HCT116 (cell line): ENCODE data around the gene EMC10.

Source experiments
- JUND ChIP-seq: IDR thresholded peaks from 2 replicates; pipeline ENCODE4 v1.6.1; 2012
- POLR2A ChIP-seq: IDR thresholded peaks from 2 replicates; pipeline ENCODE4 v1.7.0; 2011; ENCODE audit warnings: borderline replicate concordance; ENCODE audit not compliant: insufficient read depth, insufficient read length; ENCODE audit errors: extremely low read depth
- POLR2AphosphoS5 ChIP-seq: IDR thresholded peaks from 2 replicates; pipeline ENCODE4 v1.6.1; 2011; ENCODE audit warnings: mild to moderate bottlenecking, low read depth, low read length, moderate library complexity
- SRF ChIP-seq: IDR thresholded peaks from 2 replicates; pipeline ENCODE4 v1.6.1; 2012; ENCODE audit warnings: low read depth
- YY1 ChIP-seq: IDR thresholded peaks from 2 replicates; pipeline ENCODE4 v1.6.1; 2011; ENCODE audit warnings: low read length, low read depth, moderate library complexity, mild to moderate bottlenecking; ENCODE audit not compliant: insufficient replicate concordance; ENCODE audit errors: extremely low read depth
- TF ChIP-seq, protein P1 (sequence below), 3 experiments: fragments of 200-600 bp in 1 of 3; sonication (generic) in 1 of 3; IDR thresholded peaks in 2 of 3; conservative IDR thresholded peaks in 1 of 3; 2 replicates each; pipeline ENCODE4 v1.5.1; 2012 to 2017; ENCODE audit warnings: low read depth in 2 of 3, low read length in 2 of 3, antibody characterized with exemption in 1 of 3, borderline replicate concordance in 1 of 3, control low read depth in 1 of 3, mild to moderate bottlenecking in 1 of 3, mixed read lengths in 1 of 3, mixed run types in 1 of 3, moderate library complexity in 1 of 3; ENCODE audit not compliant: insufficient read depth in 1 of 3
- TF ChIP-seq, protein P2 (sequence below): IDR thresholded peaks from 2 replicates; pipeline ENCODE4 v1.6.1; 2012; ENCODE audit warnings: low read depth
- TF ChIP-seq, protein P3 (sequence below): IDR thresholded peaks from 2 replicates; pipeline ENCODE4 v1.6.1; 2011; ENCODE audit warnings: mild to moderate bottlenecking, low read length, moderate library complexity; ENCODE audit not compliant: insufficient replicate concordance; ENCODE audit errors: extremely low read depth

DNA sequence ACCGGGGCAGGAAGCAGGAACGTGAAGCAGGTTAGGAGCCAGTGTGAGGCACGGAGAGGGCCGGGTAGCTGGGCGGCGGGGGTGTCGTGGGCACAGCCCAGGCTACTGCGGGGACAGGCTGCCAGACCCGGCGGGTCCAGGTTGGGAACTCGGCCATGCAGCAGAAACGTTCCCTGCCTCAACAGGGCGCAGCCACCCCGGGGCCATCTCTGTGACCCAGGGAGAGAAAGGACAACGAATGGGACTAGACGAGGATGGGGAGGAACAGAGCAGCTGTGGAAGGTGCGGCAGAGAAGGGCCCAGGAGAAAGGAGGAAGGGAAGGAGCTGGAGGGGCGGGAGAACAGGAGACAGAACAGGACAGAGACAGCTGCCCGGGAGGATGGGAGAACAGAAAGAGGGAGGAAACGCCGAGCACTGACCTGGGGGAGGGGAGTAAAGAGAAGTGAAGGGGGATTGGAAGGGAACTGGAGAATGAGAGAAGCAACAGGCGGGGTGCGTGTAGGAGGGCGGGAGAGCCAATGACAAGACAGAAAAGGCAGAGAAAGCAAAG, 13.2 kb downstream of the EMC10 start:
- no peak for TF ChIP-seq POLR2AphosphoS5
- TF ChIP-seq, protein P1, sequence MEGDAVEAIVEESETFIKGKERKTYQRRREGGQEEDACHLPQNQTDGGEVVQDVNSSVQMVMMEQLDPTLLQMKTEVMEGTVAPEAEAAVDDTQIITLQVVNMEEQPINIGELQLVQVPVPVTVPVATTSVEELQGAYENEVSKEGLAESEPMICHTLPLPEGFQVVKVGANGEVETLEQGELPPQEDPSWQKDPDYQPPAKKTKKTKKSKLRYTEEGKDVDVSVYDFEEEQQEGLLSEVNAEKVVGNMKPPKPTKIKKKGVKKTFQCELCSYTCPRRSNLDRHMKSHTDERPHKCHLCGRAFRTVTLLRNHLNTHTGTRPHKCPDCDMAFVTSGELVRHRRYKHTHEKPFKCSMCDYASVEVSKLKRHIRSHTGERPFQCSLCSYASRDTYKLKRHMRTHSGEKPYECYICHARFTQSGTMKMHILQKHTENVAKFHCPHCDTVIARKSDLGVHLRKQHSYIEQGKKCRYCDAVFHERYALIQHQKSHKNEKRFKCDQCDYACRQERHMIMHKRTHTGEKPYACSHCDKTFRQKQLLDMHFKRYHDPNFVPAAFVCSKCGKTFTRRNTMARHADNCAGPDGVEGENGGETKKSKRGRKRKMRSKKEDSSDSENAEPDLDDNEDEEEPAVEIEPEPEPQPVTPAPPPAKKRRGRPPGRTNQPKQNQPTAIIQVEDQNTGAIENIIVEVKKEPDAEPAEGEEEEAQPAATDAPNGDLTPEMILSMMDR (IDR thresholded peaks at IDR 0.05 in 2 of 3, conservative IDR thresholded peaks at IDR 0.05 in 1 of 3; ENCODE audit: borderline replicate concordance in 1 of 3, insufficient read depth in 1 of 3, low read depth in 2 of 3, low read length in 2 of 3): no peak
- TF ChIP-seq JUND: no peak
- TF ChIP-seq POLR2A: no peak
- TF ChIP-seq, protein P2, sequence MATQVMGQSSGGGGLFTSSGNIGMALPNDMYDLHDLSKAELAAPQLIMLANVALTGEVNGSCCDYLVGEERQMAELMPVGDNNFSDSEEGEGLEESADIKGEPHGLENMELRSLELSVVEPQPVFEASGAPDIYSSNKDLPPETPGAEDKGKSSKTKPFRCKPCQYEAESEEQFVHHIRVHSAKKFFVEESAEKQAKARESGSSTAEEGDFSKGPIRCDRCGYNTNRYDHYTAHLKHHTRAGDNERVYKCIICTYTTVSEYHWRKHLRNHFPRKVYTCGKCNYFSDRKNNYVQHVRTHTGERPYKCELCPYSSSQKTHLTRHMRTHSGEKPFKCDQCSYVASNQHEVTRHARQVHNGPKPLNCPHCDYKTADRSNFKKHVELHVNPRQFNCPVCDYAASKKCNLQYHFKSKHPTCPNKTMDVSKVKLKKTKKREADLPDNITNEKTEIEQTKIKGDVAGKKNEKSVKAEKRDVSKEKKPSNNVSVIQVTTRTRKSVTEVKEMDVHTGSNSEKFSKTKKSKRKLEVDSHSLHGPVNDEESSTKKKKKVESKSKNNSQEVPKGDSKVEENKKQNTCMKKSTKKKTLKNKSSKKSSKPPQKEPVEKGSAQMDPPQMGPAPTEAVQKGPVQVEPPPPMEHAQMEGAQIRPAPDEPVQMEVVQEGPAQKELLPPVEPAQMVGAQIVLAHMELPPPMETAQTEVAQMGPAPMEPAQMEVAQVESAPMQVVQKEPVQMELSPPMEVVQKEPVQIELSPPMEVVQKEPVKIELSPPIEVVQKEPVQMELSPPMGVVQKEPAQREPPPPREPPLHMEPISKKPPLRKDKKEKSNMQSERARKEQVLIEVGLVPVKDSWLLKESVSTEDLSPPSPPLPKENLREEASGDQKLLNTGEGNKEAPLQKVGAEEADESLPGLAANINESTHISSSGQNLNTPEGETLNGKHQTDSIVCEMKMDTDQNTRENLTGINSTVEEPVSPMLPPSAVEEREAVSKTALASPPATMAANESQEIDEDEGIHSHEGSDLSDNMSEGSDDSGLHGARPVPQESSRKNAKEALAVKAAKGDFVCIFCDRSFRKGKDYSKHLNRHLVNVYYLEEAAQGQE: no peak
- no peak for TF ChIP-seq YY1
- no peak for TF ChIP-seq SRF
- TF ChIP-seq, protein P3, sequence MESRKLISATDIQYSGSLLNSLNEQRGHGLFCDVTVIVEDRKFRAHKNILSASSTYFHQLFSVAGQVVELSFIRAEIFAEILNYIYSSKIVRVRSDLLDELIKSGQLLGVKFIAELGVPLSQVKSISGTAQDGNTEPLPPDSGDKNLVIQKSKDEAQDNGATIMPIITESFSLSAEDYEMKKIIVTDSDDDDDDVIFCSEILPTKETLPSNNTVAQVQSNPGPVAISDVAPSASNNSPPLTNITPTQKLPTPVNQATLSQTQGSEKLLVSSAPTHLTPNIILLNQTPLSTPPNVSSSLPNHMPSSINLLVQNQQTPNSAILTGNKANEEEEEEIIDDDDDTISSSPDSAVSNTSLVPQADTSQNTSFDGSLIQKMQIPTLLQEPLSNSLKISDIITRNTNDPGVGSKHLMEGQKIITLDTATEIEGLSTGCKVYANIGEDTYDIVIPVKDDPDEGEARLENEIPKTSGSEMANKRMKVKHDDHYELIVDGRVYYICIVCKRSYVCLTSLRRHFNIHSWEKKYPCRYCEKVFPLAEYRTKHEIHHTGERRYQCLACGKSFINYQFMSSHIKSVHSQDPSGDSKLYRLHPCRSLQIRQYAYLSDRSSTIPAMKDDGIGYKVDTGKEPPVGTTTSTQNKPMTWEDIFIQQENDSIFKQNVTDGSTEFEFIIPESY: no peak
